Measurements from ENCODE around the gene ANKS1A.
"Not testable (repeated sequence)": the region's sequence is repeated elsewhere in the genome, so short reads cannot be mapped to it uniquely, and the experiment has no call there.

ANKS1A gene

GRCh38 chr6:34890533-34890925, 1.5 kb downstream of the ANKS1A start:
- peaks cover 44% of the 10 kb centered on the region for H3K4me1 Mint-ChIP-seq
- H3K36me3 Mint-ChIP-seq (ENCODE audit: low read depth): peaks cover 2% of the 10 kb centered on the region
- TF ChIP-seq, protein P1, sequence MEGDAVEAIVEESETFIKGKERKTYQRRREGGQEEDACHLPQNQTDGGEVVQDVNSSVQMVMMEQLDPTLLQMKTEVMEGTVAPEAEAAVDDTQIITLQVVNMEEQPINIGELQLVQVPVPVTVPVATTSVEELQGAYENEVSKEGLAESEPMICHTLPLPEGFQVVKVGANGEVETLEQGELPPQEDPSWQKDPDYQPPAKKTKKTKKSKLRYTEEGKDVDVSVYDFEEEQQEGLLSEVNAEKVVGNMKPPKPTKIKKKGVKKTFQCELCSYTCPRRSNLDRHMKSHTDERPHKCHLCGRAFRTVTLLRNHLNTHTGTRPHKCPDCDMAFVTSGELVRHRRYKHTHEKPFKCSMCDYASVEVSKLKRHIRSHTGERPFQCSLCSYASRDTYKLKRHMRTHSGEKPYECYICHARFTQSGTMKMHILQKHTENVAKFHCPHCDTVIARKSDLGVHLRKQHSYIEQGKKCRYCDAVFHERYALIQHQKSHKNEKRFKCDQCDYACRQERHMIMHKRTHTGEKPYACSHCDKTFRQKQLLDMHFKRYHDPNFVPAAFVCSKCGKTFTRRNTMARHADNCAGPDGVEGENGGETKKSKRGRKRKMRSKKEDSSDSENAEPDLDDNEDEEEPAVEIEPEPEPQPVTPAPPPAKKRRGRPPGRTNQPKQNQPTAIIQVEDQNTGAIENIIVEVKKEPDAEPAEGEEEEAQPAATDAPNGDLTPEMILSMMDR (IDR thresholded peaks at IDR 0.05): no peak
- H3K9me3 Mint-ChIP-seq: no peaks in the 10 kb centered on the region
- peak overlapping the region; percentile 100 for H3K4me3 Mint-ChIP-seq
- DNase-seq: no peak
- no peaks in the 10 kb centered on the region for H3K27me3 Mint-ChIP-seq (ENCODE audit: low read depth, poor library complexity)
- no peak overlapping the region for H3K27ac Mint-ChIP-seq

GRCh38 chr6:34891296-34891695, 2.2 kb downstream of the ANKS1A start:
- peaks cover 44% of the 10 kb centered on the region for H3K4me1 Mint-ChIP-seq
- no peaks in the 10 kb centered on the region for H3K36me3 Mint-ChIP-seq (ENCODE audit: low read depth)
- H3K4me3 Mint-ChIP-seq: peak overlapping the region; percentile 100
- no peaks in the 10 kb centered on the region for H3K9me3 Mint-ChIP-seq
- TF ChIP-seq, protein P1 (IDR thresholded peaks at IDR 0.05): no peak
- no peak for DNase-seq
- no peaks in the 10 kb centered on the region for H3K27me3 Mint-ChIP-seq (ENCODE audit: low read depth, poor library complexity)
- H3K27ac Mint-ChIP-seq: no peak overlapping the region

- H3K27ac Mint-ChIP-seq: no peak overlapping the region
- no peaks in the 10 kb centered on the region for H3K9me3 Mint-ChIP-seq
- H3K4me1 Mint-ChIP-seq: peaks cover 21% of the 10 kb centered on the region
- no peaks in the 10 kb centered on the region for H3K27me3 Mint-ChIP-seq (ENCODE audit: low read depth, poor library complexity)
- no peaks in the 10 kb centered on the region for H3K36me3 Mint-ChIP-seq (ENCODE audit: low read depth)
- DNase-seq: no peak
- TF ChIP-seq, protein P1 (IDR thresholded peaks at IDR 0.05): no peak
- no peak overlapping the region for H3K4me3 Mint-ChIP-seq
Observed at GRCh38 chr6:34894693-34895092, 5.6 kb downstream of the ANKS1A start.

DNA sequence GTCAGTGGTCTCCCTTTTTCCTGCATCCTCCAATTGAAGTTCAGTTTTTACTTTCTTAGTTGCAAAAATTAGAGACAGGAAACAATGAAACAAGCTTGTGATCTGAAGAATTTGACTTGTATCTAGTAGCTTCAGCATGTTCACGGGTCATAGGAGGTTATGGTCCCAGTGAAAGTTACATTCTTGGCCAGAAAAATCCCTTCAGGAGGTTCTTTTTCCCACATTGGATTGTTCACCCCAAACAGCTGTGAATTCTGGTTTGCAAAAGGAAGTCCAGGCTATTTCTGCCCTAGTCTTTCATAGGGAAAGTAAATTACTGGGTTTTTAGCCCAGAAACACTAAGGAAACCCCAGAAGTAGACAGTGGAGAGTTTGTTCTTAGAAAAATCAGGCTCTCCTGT, 8.1 kb downstream of the ANKS1A start:
- H3K4me1 Mint-ChIP-seq: peaks cover 5% of the 10 kb centered on the region
- H3K4me3 Mint-ChIP-seq: no peak overlapping the region
- no peak for DNase-seq
- no peaks in the 10 kb centered on the region for H3K36me3 Mint-ChIP-seq (ENCODE audit: low read depth)
- H3K9me3 Mint-ChIP-seq: no peaks in the 10 kb centered on the region
- TF ChIP-seq, protein P1 (IDR thresholded peaks at IDR 0.05): no peak
- H3K27me3 Mint-ChIP-seq (ENCODE audit: low read depth, poor library complexity): no peaks in the 10 kb centered on the region
- H3K27ac Mint-ChIP-seq: no peak overlapping the region

DNA sequence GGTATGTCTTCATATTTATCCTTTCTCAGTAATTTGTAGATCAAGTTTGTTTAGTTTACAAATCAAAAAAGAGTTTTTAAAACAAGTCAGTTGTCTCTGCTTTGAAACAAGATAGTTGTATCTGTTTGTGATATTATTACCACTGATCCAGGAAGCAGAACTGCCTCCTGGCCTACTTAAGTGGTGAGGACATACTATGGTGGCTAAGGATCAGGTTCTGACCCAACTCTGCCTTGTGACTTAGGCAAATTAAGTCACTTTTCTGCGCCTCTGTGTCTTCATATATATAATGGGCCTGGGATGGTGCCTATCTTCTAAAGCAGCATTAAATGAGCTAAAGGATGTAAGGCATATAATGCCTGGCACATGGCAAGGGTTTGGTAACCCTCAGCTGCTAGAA, 8.7 kb downstream of the ANKS1A start:
- no peak for DNase-seq
- Mint-ChIP-seq H3K27ac (no peak overlapping the region), H3K4me1 (peaks cover under 1% of the 10 kb centered on the region), H3K36me3 (ENCODE audit: low read depth) (no peaks in the 10 kb centered on the region), H3K9me3 (no peaks in the 10 kb centered on the region), H3K27me3 (ENCODE audit: low read depth, poor library complexity) (no peaks in the 10 kb centered on the region), H3K4me3 (no peak overlapping the region)
- TF ChIP-seq, protein P1 (IDR thresholded peaks at IDR 0.05): no peak

DNA sequence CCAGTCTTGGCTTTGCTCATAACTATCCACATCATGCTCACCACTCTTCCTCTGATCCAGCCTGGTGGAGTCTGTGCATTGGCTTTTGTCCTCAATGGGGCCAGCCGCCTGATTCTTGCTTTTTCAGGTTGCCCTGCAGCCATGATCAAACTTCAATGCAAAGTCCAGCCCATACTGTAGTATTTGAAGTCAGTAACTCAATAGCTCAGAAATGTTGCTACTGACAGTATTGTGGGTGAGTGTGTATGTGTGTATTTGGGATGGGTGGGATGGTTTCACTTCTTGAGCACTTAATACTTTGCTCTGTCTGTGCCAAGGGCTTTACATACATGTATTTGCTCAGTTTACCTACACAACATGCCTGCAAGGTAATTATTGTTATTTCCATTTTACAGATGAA, 10.7 kb downstream of the ANKS1A start:
- not testable (repeated sequence) for H3K36me3 Mint-ChIP-seq (ENCODE audit: low read depth); DNase-seq; H3K4me1 Mint-ChIP-seq; H3K9me3 Mint-ChIP-seq; H3K27me3 Mint-ChIP-seq (ENCODE audit: low read depth, poor library complexity); H3K27ac Mint-ChIP-seq; H3K4me3 Mint-ChIP-seq
